NT2/D1 (cell line): ENCODE data around the gene REPS2.

ENCODE experiments used
- DNase-seq: peaks from one replicate; pipeline ENCODE4 v3.0.0-alpha.2; 2011; ENCODE audit warnings: low read depth, low spot score
- H3K27me3 ChIP-seq: 2 replicates; pipeline ENCODE4 v1.6.0; 2011; ENCODE audit warnings: mild to moderate bottlenecking; ENCODE audit not compliant: insufficient read length, insufficient read depth
- H3K36me3 ChIP-seq: 2 replicates; pipeline ENCODE4 v1.6.1; 2011; ENCODE audit warnings: mild to moderate bottlenecking, low read length, mixed read lengths; ENCODE audit not compliant: insufficient read depth, insufficient read length
- H3K4me1 ChIP-seq: 2 replicates; pipeline ENCODE4 v1.5.1; 2011; ENCODE audit not compliant: insufficient read depth, insufficient read length
- H3K4me3 ChIP-seq: 2 replicates; pipeline ENCODE4 v1.5.1; 2011; ENCODE audit warnings: low read depth; ENCODE audit not compliant: insufficient read length
- H3K9ac ChIP-seq: 2 replicates; pipeline ENCODE4 v1.6.0; 2011; ENCODE audit warnings: low read depth; ENCODE audit not compliant: insufficient read length
- H3K9me3 ChIP-seq: 2 replicates; pipeline ENCODE4 v1.5.1; 2011; ENCODE audit warnings: mild to moderate bottlenecking, low read length; ENCODE audit not compliant: insufficient read depth
- SUZ12 ChIP-seq: IDR thresholded peaks from 2 replicates; pipeline ENCODE4 v1.6.1; 2011; ENCODE audit not compliant: insufficient read length, insufficient read depth; ENCODE audit errors: extremely low read depth
- YY1 ChIP-seq: IDR thresholded peaks from 2 replicates; pipeline ENCODE4 v1.6.1; 2011; ENCODE audit not compliant: insufficient read length, insufficient read depth
- ZNF274 ChIP-seq: IDR thresholded peaks from 2 replicates; pipeline ENCODE4 v1.6.1; 2011; ENCODE audit warnings: mild to moderate bottlenecking, low read depth, low read length

The REPS2 gene

DNA sequence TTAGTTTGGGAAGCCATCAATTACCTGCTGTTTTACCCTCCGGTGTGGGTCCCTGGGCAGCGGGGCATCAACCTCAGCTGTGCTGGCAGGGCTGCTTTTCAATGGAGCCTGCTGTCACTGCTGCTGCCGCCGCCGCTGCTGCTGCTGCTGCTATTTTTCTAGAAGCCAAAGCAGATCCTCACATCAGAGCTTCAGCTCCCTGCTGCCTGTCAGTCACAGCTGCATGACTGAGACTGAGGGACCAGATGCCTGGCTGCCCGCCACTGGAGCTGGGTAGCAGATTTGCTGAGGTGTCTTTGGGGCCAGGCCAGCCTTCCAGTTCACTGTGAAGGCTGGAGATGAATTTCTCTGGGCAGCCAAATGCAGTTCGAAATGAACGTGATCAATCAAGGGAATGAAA is 228.2 kb downstream of the REPS2 start:
- Histone ChIP-seq H3K36me3 (no peaks in the 10 kb centered on the region), H3K4me1 (no peaks in the 10 kb centered on the region), H3K9me3 (no peaks in the 10 kb centered on the region), H3K9ac (no peak overlapping the region), H3K27me3 (no peaks in the 10 kb centered on the region), H3K4me3 (no peak overlapping the region)
- TF ChIP-seq ZNF274 (no peak), SUZ12 (no peak), YY1 (no peak)
- no peak for DNase-seq

DNA sequence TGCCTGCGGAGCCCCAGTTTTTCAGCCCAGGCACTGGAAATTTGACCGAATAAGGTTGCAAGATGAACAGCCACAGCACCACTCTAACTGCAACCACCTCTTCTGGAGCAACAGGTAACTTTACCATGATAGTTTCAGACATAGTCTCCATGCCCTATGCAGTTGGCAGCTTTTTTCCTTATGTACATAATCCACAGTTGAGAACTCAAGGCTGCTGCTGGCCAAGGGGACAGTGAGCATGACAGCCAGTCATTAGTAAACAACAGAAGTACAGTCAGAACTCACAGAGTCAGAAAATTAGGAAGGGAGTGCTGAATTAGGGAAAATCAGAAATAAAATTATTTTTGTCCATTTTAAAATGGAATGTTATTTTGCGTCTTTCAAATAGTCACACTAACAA is 235.9 kb downstream of the REPS2 start:
- no peaks in the 10 kb centered on the region for H3K9me3 ChIP-seq
- H3K9ac ChIP-seq, result no peak overlapping the region
- no peaks in the 10 kb centered on the region for H3K36me3 ChIP-seq
- no peak overlapping the region for H3K4me3 ChIP-seq
- DNase-seq, result no peak
- TF ChIP-seq YY1, result no peak
- no peak for TF ChIP-seq ZNF274
- no peak for TF ChIP-seq SUZ12
- H3K4me1 ChIP-seq, result no peaks in the 10 kb centered on the region
- H3K27me3 ChIP-seq, result no peaks in the 10 kb centered on the region

DNA sequence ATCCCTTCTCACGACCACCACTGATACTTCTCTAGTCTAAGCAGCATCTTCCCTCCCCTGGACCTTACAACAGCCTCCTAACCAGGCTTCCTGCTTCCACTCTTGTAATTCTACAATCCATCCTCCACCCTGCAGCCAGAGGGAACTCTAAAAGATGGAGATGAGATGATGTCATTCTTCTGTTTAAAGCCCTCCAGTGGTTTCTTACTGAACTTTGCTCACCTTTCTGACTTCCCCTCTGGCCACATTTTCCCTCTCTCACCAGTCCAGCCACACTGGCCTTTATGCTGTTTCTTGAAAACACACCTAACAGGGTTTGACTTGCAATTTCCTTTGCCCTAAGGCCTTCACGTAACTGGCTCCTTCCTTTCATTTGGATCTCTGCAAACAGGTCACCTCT is 237.1 kb downstream of the REPS2 start:
- H3K36me3 ChIP-seq, result no peaks in the 10 kb centered on the region
- no peak for DNase-seq
- H3K4me3 ChIP-seq, result no peak overlapping the region
- no peaks in the 10 kb centered on the region for H3K9me3 ChIP-seq
- no peaks in the 10 kb centered on the region for H3K4me1 ChIP-seq
- no peak for TF ChIP-seq ZNF274
- no peak for TF ChIP-seq SUZ12
- TF ChIP-seq YY1, result no peak
- H3K27me3 ChIP-seq, result no peaks in the 10 kb centered on the region
- H3K9ac ChIP-seq, result no peak overlapping the region

DNA sequence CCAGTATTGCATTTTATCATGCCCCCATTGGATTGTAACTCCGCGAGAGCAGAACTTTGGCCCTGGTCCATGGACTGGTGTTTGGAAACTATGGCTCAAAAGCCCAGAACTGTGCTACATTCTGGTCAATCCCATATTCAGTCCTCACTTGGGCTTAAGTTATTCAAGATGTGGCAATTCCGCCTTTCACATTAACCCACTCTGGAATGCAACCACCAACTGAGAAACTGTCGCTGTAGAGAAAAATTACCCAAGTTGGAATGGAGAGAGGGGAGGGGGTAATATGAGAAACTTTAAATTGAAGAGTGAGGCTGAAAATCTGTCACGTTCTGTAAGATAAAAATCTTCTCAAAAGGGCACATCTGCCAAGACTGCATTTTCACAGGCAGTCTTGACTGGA is 239.0 kb downstream of the REPS2 start:
- Histone ChIP-seq H3K9ac (no peak overlapping the region), H3K9me3 (peaks cover 10% of the 10 kb centered on the region; the same call in 1 of the 2 replicates), H3K36me3 (no peaks in the 10 kb centered on the region), H3K4me1 (no peaks in the 10 kb centered on the region), H3K27me3 (no peaks in the 10 kb centered on the region), H3K4me3 (no peak overlapping the region)
- DNase-seq, result no peak
- TF ChIP-seq SUZ12 (no peak), YY1 (no peak), ZNF274 (no peak)

DNA sequence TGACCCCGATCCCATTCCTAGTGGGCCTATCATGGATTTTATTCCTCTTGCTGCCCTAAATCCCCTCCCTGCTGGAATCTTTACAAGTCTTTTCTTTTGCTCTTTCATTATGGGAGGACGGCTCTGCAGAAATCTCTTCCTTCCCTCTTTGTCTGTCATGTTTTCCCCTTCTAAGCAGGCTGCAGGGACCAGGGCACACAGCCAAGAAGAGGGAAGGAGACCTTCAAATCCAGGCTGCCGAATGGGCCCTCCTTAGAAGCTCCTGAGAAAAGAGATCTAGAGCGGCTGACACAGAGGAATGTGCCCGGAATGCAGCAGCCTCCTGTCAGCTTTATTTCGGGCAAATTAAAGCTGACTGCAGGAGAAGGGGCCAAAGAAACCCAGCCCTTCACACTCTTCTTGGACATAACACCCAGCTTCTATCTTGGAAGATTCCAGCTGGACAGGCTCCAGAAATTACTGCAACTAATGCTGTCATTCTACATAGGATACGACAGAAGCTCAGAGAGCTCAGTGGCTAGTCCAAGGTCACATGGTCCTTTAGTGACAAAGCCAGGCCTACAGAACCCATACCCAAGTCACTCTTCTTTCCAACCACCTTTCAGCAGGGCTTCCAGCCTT is 240.8 kb downstream of the REPS2 start:
- no peaks in the 10 kb centered on the region for H3K27me3 ChIP-seq
- TF ChIP-seq YY1 (no peak), ZNF274 (no peak), SUZ12 (no peak)
- no peaks in the 10 kb centered on the region for H3K4me1 ChIP-seq
- peaks cover 10% of the 10 kb centered on the region; the same call in 1 of the 2 replicates for H3K9me3 ChIP-seq
- no peaks in the 10 kb centered on the region for H3K36me3 ChIP-seq
- no peak overlapping the region for H3K9ac ChIP-seq
- DNase-seq, result no peak
- no peak overlapping the region for H3K4me3 ChIP-seq

DNA sequence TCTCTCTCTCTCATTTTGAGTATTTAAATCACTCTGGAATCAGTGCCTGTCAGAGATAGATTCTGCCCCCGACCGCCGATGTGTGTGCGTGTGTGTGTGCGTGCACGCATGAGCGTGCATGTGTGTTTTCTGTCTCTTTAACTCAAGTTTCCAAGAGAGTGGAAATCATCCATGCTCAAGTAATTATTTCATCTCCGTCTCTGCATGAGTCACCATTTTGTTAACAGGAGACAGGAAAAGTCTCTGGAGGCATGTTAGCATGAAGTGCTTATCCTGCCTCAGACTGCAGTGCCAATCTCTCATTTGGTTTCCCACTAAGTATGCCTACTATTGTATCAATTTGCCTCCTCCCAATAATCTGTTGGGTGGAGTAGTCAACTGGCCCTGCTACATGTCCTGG is 245.6 kb downstream of the REPS2 start:
- no peak overlapping the region for H3K9ac ChIP-seq
- no peak overlapping the region for H3K4me3 ChIP-seq
- no peaks in the 10 kb centered on the region for H3K27me3 ChIP-seq
- H3K9me3 ChIP-seq, result peaks cover 10% of the 10 kb centered on the region; the same call in 1 of the 2 replicates
- DNase-seq, result no peak
- H3K36me3 ChIP-seq, result no peaks in the 10 kb centered on the region
- TF ChIP-seq YY1 (no peak), SUZ12 (no peak), ZNF274 (no peak)
- no peaks in the 10 kb centered on the region for H3K4me1 ChIP-seq
